ENCODE measurements around the gene KRI1.

DNA sequence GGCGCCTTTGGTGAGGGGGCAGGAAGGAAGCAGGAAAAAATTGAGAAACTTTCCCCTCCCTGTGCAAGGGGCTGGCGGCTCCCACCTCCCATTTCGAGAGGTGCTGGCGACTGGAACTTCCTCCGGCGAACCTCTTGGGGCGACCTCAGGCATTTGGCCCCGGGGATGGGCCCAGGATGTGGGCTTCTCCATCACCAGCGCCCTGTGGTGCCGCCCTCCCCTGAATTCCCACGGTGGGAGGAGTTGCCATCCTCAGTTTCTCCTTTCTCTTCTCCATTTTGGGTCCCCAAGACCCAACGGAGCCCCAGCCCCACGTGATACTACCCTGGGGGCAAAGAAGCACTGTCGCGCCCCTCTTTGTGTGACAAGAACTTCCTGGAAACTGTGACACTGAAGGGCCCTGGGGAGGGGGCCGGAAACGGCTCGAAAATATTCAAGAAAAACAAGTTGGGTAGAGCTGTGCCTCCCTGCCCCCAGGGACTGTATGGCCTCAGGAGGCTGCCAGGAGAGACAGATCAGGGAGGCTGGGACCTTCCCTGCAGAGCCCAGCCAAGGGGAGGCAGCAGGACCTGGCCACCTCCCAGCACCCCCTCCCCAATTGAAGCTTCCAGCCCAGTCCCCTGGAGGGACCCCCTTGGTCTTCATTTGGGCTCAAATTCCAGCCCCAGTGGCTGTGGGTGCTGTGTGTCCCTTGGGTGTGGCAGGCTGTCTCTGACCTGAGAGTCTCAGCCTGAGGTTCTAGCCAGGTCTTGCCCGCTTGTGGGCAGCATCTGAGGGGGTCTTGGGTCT lies 37.5 kb upstream of the KRI1 start:
- TF ChIP-seq POLR2A (IDR thresholded peaks at IDR 0.05): no peak
- TF ChIP-seq, protein P1, sequence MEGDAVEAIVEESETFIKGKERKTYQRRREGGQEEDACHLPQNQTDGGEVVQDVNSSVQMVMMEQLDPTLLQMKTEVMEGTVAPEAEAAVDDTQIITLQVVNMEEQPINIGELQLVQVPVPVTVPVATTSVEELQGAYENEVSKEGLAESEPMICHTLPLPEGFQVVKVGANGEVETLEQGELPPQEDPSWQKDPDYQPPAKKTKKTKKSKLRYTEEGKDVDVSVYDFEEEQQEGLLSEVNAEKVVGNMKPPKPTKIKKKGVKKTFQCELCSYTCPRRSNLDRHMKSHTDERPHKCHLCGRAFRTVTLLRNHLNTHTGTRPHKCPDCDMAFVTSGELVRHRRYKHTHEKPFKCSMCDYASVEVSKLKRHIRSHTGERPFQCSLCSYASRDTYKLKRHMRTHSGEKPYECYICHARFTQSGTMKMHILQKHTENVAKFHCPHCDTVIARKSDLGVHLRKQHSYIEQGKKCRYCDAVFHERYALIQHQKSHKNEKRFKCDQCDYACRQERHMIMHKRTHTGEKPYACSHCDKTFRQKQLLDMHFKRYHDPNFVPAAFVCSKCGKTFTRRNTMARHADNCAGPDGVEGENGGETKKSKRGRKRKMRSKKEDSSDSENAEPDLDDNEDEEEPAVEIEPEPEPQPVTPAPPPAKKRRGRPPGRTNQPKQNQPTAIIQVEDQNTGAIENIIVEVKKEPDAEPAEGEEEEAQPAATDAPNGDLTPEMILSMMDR (IDR thresholded peaks at IDR 0.05 in 4 of 5, conservative IDR thresholded peaks at IDR 0.05 in 1 of 5): no peak

Data from gastrocnemius medialis (tissue), 4 donors.